IPS-15b (cell line): ENCODE results near the gene APCDD1L.
"Not testable (repeated sequence)": the region's sequence is repeated elsewhere in the genome, so short reads cannot be mapped to it uniquely, and the experiment has no call there.

Source experiments
- H3K27me3 ChIP-seq: one replicate; pipeline ENCODE4 v1.6.1; 2013; ENCODE audit warnings: low read length; ENCODE audit not compliant: control insufficient read depth, insufficient read depth
- H3K36me3 ChIP-seq: one replicate; pipeline ENCODE4 v1.6.1; 2013; ENCODE audit warnings: low read length; ENCODE audit not compliant: control insufficient read depth, insufficient read depth
- H3K4me1 ChIP-seq: one replicate; pipeline ENCODE4 v1.6.1; 2013; ENCODE audit warnings: mild to moderate bottlenecking, low read length; ENCODE audit not compliant: control insufficient read depth, insufficient read depth
- H3K4me3 ChIP-seq: one replicate; pipeline ENCODE4 v1.5.1; 2013; ENCODE audit warnings: low read depth, low read length
- H3K9ac ChIP-seq: one replicate; pipeline ENCODE4 v1.6.1; 2013; ENCODE audit warnings: low read depth, mild to moderate bottlenecking, low read length
- H3K9me3 ChIP-seq: one replicate; pipeline ENCODE4 v1.6.1; 2013; ENCODE audit warnings: mild to moderate bottlenecking, low read length; ENCODE audit not compliant: control insufficient read depth, insufficient read depth

The APCDD1L gene

DNA sequence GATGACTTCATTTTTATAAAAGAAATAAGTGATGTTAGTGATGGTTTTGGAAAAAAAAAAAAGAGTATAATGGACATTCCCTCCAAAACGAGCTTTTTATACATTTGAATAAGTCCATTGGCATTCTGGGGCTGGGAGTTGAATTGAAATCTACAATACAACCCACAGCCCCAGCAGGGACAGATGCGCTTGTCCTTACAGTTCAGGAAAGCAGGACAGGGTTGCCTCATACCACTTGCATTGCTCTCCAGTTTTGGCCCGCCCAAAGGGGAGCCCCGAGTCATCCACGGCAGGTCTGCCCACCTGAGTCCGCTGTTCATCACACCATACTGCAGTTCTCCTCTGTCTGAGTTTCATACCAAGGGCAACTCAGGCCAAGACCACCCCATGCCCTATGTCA, 80.0 kb downstream of the APCDD1L start:
- H3K4me3 ChIP-seq: no peak overlapping the region
- no peak overlapping the region for H3K9ac ChIP-seq
- H3K36me3 ChIP-seq: no peaks in the 10 kb centered on the region
- peaks cover 24% of the 10 kb centered on the region for H3K4me1 ChIP-seq
- no peaks in the 10 kb centered on the region for H3K9me3 ChIP-seq
- H3K27me3 ChIP-seq: no peaks in the 10 kb centered on the region

DNA sequence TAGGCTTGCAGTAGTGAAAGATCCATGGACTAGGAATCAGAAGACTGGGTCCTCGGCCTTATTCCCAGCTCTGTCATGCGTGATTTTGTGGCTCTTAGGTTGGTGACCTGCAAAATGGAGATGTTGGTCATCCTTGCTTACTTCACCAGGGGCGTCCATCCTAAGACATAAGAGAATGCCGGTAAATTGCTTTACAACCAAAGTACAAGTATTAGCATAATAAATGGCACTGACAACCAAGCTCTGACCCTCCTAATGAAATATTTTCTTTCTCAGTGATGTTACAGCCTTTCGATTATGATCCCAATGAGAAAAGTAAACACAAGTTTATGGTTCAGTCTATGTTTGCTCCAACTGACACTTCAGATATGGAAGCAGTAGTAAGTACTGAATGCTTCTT, 80.9 kb downstream of the APCDD1L start:
- Histone ChIP-seq H3K4me1 (peaks cover 20% of the 10 kb centered on the region), H3K4me3 (no peak overlapping the region), H3K36me3 (no peaks in the 10 kb centered on the region), H3K27me3 (no peaks in the 10 kb centered on the region), H3K9me3 (no peaks in the 10 kb centered on the region), H3K9ac (no peak overlapping the region)

DNA sequence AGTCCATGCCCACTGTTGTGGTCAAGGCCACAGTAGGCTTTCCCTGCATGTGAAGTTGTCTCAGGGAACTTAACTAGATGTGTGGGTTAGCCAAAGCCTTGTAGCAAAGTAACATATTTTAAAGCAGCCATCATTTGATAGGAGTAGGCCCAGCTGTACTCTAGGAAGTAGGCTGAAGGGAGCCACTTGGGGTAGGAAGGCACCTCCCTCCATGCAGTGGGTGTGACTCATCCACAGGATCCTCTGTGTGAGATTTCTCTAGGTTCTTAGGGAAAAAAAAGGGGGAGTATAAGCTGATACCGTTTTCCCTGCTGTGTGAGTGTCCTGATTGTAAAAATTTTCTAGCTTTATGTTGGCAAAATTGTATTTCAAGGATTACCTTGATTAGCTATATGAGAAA, 81.4 kb downstream of the APCDD1L start:
- no peaks in the 10 kb centered on the region for H3K27me3 ChIP-seq
- no peak overlapping the region for H3K4me3 ChIP-seq
- no peaks in the 10 kb centered on the region for H3K36me3 ChIP-seq
- peaks cover 15% of the 10 kb centered on the region for H3K4me1 ChIP-seq
- H3K9ac ChIP-seq: no peak overlapping the region
- H3K9me3 ChIP-seq: no peaks in the 10 kb centered on the region

DNA sequence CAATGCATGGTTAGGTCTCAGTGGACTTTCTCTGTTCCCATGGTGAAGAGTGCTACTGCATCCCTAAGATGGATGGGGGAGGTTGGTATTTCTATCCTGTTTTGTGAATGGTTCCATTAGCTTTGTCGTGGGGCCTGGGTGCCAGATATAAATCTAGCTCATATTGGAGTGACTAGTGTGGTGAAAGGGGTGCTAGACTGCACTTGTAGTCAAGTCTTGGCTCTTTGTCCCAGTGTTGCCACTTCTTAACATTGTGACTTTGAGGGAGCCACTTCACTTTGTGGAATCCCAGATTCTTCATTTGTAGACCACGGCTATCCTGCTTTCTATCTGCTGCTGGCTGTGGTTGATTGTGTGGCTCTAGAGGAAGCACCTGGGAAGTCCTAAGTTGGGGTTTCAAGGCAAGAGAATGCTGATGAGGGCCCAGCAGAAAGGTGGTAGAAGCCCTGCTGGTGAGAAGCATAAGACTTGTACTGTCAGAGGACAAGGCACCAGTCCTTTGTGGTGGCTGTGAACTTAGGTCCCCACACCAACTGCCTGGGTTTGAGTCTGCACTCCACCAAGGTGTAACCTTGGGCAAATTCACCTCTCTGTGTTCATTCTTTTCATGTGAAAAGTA, 82.1 kb downstream of the APCDD1L start:
- no peaks in the 10 kb centered on the region for H3K9me3 ChIP-seq
- no peaks in the 10 kb centered on the region for H3K36me3 ChIP-seq
- no peak overlapping the region for H3K9ac ChIP-seq
- no peak overlapping the region for H3K4me3 ChIP-seq
- H3K27me3 ChIP-seq: no peaks in the 10 kb centered on the region
- H3K4me1 ChIP-seq: peaks cover 15% of the 10 kb centered on the region

DNA sequence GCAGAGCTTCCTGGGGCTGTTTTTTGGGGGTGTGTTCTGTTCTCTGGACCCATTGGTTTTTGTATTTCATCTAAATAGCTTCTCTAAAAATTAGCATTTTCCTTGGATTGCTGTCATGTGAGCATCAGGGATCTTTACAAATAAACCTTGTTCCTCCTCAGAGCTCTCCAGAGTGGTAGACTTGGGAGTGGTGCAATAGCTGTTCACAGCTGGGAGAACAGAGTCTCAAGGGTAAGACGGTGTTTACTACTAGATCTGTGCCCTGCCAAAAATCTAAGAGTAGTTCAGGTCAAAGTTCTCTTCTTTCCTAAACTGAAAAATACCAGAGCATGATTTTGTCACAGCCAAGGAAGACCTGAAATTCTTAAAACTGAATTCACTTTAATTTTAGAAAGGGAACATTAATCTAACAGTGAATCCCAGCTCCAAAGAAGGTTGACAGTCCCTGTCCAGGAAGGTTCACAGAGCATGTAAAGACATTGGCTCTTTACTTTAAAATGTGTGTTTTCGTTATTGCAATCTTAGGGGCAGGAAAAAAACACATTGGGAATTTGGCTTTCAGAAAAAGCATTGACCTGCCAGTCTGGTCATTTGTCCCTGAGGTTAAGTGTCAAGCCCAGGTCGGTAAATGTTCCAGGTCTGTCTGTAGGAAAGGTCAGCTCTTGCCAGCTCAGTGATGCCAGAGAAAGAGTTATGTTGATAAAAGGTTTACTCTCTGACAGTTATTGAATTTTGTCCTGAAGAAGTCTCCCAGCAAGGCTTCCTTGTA, 82.8 kb downstream of the APCDD1L start:
- Histone ChIP-seq H3K4me1 (peaks cover 15% of the 10 kb centered on the region), H3K36me3 (no peaks in the 10 kb centered on the region), H3K9me3 (no peaks in the 10 kb centered on the region), H3K9ac (no peak overlapping the region), H3K4me3 (no peak overlapping the region), H3K27me3 (no peaks in the 10 kb centered on the region)

DNA sequence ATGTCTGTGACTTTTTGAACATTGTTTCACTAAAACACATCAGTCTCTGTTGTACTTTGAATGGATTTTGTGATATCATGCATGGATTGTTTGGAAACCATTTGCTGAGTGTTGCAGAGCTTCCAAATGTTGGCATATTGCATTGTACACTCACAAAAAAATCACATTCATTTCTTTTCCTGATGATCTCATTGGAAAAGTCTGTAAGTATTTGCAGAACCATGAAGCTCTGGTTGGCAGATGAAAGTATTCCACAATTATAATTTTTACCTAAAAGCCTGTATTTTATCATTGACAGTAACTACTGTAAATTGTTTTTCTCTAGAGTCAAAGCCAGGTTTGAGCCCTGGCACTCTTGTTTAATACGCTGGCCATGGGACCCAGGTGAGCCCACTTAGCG, 84.1 kb downstream of the APCDD1L start:
- Histone ChIP-seq H3K36me3 (no peaks in the 10 kb centered on the region), H3K9me3 (no peaks in the 10 kb centered on the region), H3K9ac (no peak overlapping the region), H3K4me1 (peaks cover 15% of the 10 kb centered on the region), H3K27me3 (no peaks in the 10 kb centered on the region), H3K4me3 (no peak overlapping the region)

- no peaks in the 10 kb centered on the region for H3K9me3 ChIP-seq
- no peak overlapping the region for H3K4me3 ChIP-seq
- no peak overlapping the region for H3K9ac ChIP-seq
- no peaks in the 10 kb centered on the region for H3K27me3 ChIP-seq
- H3K36me3 ChIP-seq: no peaks in the 10 kb centered on the region
- H3K4me1 ChIP-seq: peaks cover 10% of the 10 kb centered on the region
Measured at GRCh38 chr20:58429303-58429702, 85.9 kb downstream of the APCDD1L start.

DNA sequence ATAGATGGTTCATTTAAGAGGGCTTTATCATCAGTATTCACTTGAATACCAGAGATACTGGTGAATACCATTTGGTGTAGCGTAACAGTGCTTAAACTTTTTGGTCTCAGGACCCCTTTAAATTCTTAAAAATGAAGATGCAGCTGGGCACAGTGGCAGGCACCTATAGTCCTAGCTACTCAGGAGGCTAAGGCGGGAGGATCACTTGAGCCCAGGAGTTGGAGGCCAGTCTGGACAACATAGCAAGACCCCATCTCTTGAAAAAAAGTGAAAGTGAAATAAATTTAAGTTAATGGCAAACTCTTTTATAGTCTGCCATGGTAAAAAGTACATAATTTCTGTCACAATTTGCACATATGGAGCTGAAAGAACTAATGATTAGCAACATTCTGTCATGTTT, 86.8 kb downstream of the APCDD1L start:
- no peaks in the 10 kb centered on the region for H3K27me3 ChIP-seq
- no peak overlapping the region for H3K9ac ChIP-seq
- H3K36me3 ChIP-seq: no peaks in the 10 kb centered on the region
- no peaks in the 10 kb centered on the region for H3K9me3 ChIP-seq
- peaks cover 11% of the 10 kb centered on the region for H3K4me1 ChIP-seq
- no peak overlapping the region for H3K4me3 ChIP-seq

DNA sequence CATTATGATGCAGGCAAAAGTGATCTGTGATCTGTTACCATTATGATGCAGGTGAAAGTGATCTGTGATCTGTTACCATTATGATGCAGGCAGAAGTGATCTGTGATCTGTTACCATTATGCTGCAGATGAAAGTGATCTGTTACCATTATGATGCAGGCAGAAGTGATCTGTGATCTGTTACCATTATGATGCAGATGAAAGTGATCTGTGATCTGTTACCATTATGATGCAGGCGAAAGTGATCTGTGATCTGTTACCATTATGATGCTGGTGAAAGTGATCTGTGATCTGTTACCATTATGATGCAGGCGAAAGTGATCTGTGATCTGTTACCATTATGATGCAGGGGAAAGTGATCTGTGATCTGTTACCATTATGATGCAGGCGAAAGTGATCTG, 87.6 kb downstream of the APCDD1L start:
- not testable (repeated sequence) for H3K27me3 ChIP-seq, H3K9me3 ChIP-seq, H3K9ac ChIP-seq, H3K4me3 ChIP-seq, H3K36me3 ChIP-seq
- H3K4me1 ChIP-seq: peaks cover 12% of the 10 kb centered on the region

DNA sequence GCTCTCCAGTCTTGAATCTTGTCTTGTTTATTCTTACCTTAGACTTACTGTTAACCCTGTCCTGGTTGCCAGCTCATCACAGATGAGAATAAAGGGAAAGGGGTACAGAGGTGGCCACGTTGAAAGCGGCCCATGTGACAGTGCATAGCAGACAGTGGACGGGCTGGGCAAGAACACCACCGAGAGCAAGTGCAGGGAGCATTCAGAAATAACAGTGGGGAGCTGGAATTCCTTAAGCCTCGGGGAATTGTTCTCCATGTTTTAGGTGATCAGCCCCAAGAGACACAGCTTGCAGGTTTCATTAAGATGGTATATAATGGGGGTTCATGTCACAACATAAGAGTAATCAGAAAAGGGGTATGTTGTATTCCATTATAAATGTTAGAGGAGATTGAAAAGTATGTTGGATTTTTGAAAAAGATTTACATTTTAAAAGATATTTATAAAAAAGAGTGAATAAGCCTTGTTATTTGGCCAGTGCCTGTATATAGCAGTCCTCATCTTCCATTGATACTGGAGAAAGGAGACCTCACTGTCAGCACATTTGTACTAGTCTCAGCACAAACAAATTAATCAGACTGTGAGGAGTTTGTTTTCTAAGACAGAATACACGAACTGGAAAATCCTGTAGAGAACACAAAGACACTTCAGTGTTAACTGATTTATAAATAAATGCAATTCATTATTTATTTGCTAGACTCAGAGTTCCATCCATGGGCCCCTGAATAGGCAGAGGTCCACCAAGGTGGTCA, 90.8 kb downstream of the APCDD1L start:
- H3K27me3 ChIP-seq: no peaks in the 10 kb centered on the region
- H3K9me3 ChIP-seq: no peaks in the 10 kb centered on the region
- no peak overlapping the region for H3K4me3 ChIP-seq
- no peak overlapping the region for H3K9ac ChIP-seq
- H3K36me3 ChIP-seq: no peaks in the 10 kb centered on the region
- H3K4me1 ChIP-seq: peaks cover 12% of the 10 kb centered on the region

GRCh38 chr20:58421497-58421850, 93.7 kb downstream of the APCDD1L start:
- H3K27me3 ChIP-seq: no peaks in the 10 kb centered on the region
- no peak overlapping the region for H3K4me3 ChIP-seq
- no peaks in the 10 kb centered on the region for H3K36me3 ChIP-seq
- H3K9me3 ChIP-seq: no peaks in the 10 kb centered on the region
- H3K4me1 ChIP-seq: peaks cover 28% of the 10 kb centered on the region
- H3K9ac ChIP-seq: no peak overlapping the region
